ENCODE results near the gene TTLL8. TPM values are rescaled to one million over a fixed set of nuclear protein-coding genes. Genes with fewer than 3 reads are reported as not detected.

TTLL8 gene
- total and polyA plus RNA-seq, 2 of the 8 experiments (the other 6 are each of a cell fraction or from before 2014, with no cell fraction given) = not detected

GRCh38 chr22:50035976-50036724, 21.9 kb downstream of the TTLL8 start:
- CTCF ChIA-PET (ENCODE audit: partially characterized antibody) = interaction anchor here (1.1 to 1.9 kb wide), 4 partner anchors 23 to 109 kb away, joined by 3 to 4 read pairs (median 3); no protein-coding TSS in a partner anchor
- 89% methylated on average over 23 of the region's 23 CpGs; no CpG with 5 or more reads in 1 of the 2 experiments for WGBS, 2 experiments (ENCODE audit: extremely low coverage in 1 of 2, insufficient coverage in 1 of 2, insufficient read length in 1 of 2, insufficient replicate concordance in 2 of 2, low coverage in 1 of 2, low lambda C conversion rate in 2 of 2, missing lambda C conversion rate in 1 of 2)
- Histone ChIP-seq H2BK120ac (replicated peaks; ENCODE audit: low read depth, low read length) (no peak overlapping the region), H3K23ac (ENCODE audit: insufficient read length) (no peak overlapping the region), H3K27ac (ENCODE audit: low read depth, low read length) (no peak overlapping the region), H3K4me2 (ENCODE audit: insufficient read depth in 1 of 2, low read depth in 2 of 2, low read length in 2 of 2) (no peak overlapping the region), H3K4me1 (replicated peaks in 1 of 4; ENCODE audit: control insufficient read depth in 3 of 4, insufficient read depth in 4 of 4, low read length in 3 of 4) (no peaks in the 10 kb centered on the region), H3K14ac (ENCODE audit: insufficient read length) (no peak overlapping the region), H2BK5ac (ENCODE audit: low read depth, low read length) (no peak overlapping the region), H3K23me2 (ENCODE audit: low read depth, low read length) (no peaks in the 10 kb centered on the region), H4K8ac (ENCODE audit: extremely low read depth, insufficient read depth, low read length) (no peak overlapping the region), H3K27me3 (replicated peaks in 1 of 4; ENCODE audit: control insufficient read depth in 3 of 4, extremely low read depth in 1 of 4, insufficient read depth in 3 of 4, low read length in 3 of 4) (peaks cover 0 to 2% (median under 1%) of the 10 kb centered on the region in 4 experiments; a peak in 4 of 7 replicates), H3K9me3 (ENCODE audit: insufficient read depth in 2 of 2, low read depth in 1 of 2, low read length in 1 of 2) (peaks cover 5 to 7% of the 10 kb centered on the region in 2 experiments; a peak in 2 of 4 replicates), H2BK20ac (ENCODE audit: low read length) (no peak overlapping the region), H2BK15ac (ENCODE audit: low read length) (no peak overlapping the region), H4K91ac (replicated peaks; ENCODE audit: insufficient read length, low read length) (no peak overlapping the region), H3K79me2 (ENCODE audit: control insufficient read depth in 1 of 2, insufficient read depth in 2 of 2, low read length in 2 of 2) (no peaks in the 10 kb centered on the region), H3K4ac (replicated peaks; ENCODE audit: insufficient read length, low read depth, low read length) (no peak overlapping the region), H3K36me3 (ENCODE audit: control insufficient read depth in 2 of 4, insufficient read depth in 4 of 4, low read length in 3 of 4) (no peaks in the 10 kb centered on the region), H3K4me3 (ENCODE audit: extremely low read depth in 1 of 4, insufficient read depth in 2 of 4, low read depth in 3 of 4, low read length in 4 of 4) (no peak overlapping the region), H2AFZ (ENCODE audit: low read length) (no peak overlapping the region), H4K20me1 (replicated peaks in 1 of 2; ENCODE audit: control insufficient read depth in 1 of 2, insufficient read depth in 2 of 2, low read length in 2 of 2) (no peaks in the 10 kb centered on the region), H3K18ac (ENCODE audit: extremely low read depth, low read length) (no peak overlapping the region), H3K79me1 (ENCODE audit: low read depth, low read length) (no peaks in the 10 kb centered on the region), H2AK5ac (ENCODE audit: low read depth, low read length) (no peak overlapping the region), H3K9ac (replicated peaks in 1 of 4; ENCODE audit: extremely low read depth in 1 of 4, low read depth in 3 of 4, low read length in 3 of 4) (no peak overlapping the region), H4K5ac (ENCODE audit: insufficient read length, low read depth, low read length) (no peak overlapping the region), H2BK12ac (ENCODE audit: low read depth, low read length) (no peak overlapping the region), H3K56ac (replicated peaks; ENCODE audit: insufficient read length, low read depth, low read length) (no peak overlapping the region)
- no peak for DNase-seq (ENCODE audit: low read depth in 1 of 2, low spot score in 2 of 2)
- POLR2A ChIA-PET (ENCODE audit: partially characterized antibody) = interaction anchor here (0.6 kb wide), 1 partner anchor 298 kb away, joined by 3 read pairs; no protein-coding TSS in a partner anchor
- FAIRE-seq = no peak
- TF ChIP-seq CREB1 (IDR thresholded peaks at IDR 0.05) = no peak
- no peak for TF ChIP-seq NRF1 (IDR thresholded peaks at IDR 0.05; ENCODE audit: low read depth, low read length)
- TF ChIP-seq RNF2 (IDR thresholded peaks at IDR 0.05; ENCODE audit: borderline replicate concordance, low read depth, low read length, missing control alignments, poor library complexity, severe bottlenecking) = no peak
- TF ChIP-seq EP300 (IDR thresholded peaks at IDR 0.05; ENCODE audit: borderline replicate concordance in 1 of 2, low read depth in 2 of 2, low read length in 2 of 2) = no peak
- no peak for TF ChIP-seq FOSL1 (IDR thresholded peaks at IDR 0.05; ENCODE audit: insufficient read depth, low read depth, low read length)
- TF ChIP-seq RXRA (IDR thresholded peaks at IDR 0.05; ENCODE audit: insufficient read depth, low read depth, low read length) = no peak
- no peak for TF ChIP-seq RFX5 (IDR thresholded peaks at IDR 0.05; ENCODE audit: borderline replicate concordance, low read depth, low read length)
- TF ChIP-seq SRF (IDR thresholded peaks at IDR 0.05; ENCODE audit: low read depth, low read length) = no peak
- no peak for TF ChIP-seq CBX5 (IDR thresholded peaks at IDR 0.05; ENCODE audit: low read depth, low read length)
- TF ChIP-seq SIN3A (conservative IDR thresholded peaks at IDR 0.05 in 1 of 2, IDR thresholded peaks at IDR 0.05 in 1 of 2; ENCODE audit: low read depth in 1 of 2, low read length in 2 of 2) = no peak

All from H1 (cell line).